Esophagus (tissue), 2 donors: ENCODE data around the gene CCDC120. TPM values are rescaled to one million over a fixed set of nuclear protein-coding genes. Genes with fewer than 3 reads are reported as not detected.

Experiments used
- H3K27ac ChIP-seq, 2 donors: one replicate each; pipeline ENCODE4 v1.5.1; 2013; ENCODE audit warnings: low read depth in 2 of 2, mild to moderate bottlenecking in 2 of 2, inconsistent platforms in 1 of 2, low read length in 1 of 2, moderate library complexity in 1 of 2
- H3K27me3 ChIP-seq, 2 donors: one replicate each; pipeline ENCODE4 v1.6.1; 2013; ENCODE audit warnings: low read length in 2 of 2, control low read depth in 1 of 2, mild to moderate bottlenecking in 1 of 2; ENCODE audit not compliant: insufficient read depth in 2 of 2, control insufficient read depth in 1 of 2
- H3K36me3 ChIP-seq, 2 donors: one replicate each; pipeline ENCODE4 v1.6.1; 2013; ENCODE audit warnings: low read length in 1 of 2; ENCODE audit not compliant: control insufficient read depth in 2 of 2, insufficient read depth in 2 of 2
- H3K4me1 ChIP-seq, 2 donors: one replicate each; pipeline ENCODE4 v1.6.1; 2013; ENCODE audit warnings: low read length in 1 of 2; ENCODE audit not compliant: control insufficient read depth in 2 of 2, insufficient read depth in 2 of 2
- H3K4me3 ChIP-seq, 2 donors: one replicate each; pipeline ENCODE4 v1.5.1; 2013; ENCODE audit warnings: low read length in 2 of 2, mild to moderate bottlenecking in 2 of 2, low read depth in 1 of 2, moderate library complexity in 1 of 2
- H3K9me3 ChIP-seq, 2 donors: one replicate each; pipeline ENCODE4 v1.6.1; 2013; ENCODE audit warnings: mild to moderate bottlenecking in 2 of 2, low read depth in 1 of 2, low read length in 1 of 2, moderate library complexity in 1 of 2; ENCODE audit not compliant: control insufficient read depth in 2 of 2, insufficient read depth in 1 of 2
- WGBS, 2 donors: extraction: QIAGEN DNeasy Blood & Tissue Kit; methylation state at CpG; one replicate each; pipeline ENCODE4 v1.1.7; 2013; 5-methylcytosine and 5-hydroxymethylcytosine counted together
- polyA plus RNA-seq, 2 donors: library from polyadenylated mRNA; stranded (reverse); fragments of 200-250 nt; gene quantifications; one replicate each; pipeline ENCODE4 v1.2.3, GENCODE V29; 2013
- donor health status: healthy with polysubstance abuse.
- donor health status: Bipolar disorder and iron deficiency.

The CCDC120 gene
- polyA plus RNA-seq, 2 donors: 23.1 to 27.9 TPM

- Histone ChIP-seq H3K4me1 (peaks cover 0 to 5% of the 10 kb centered on the region in 2 donors), H3K27ac (peak overlapping the region; percentile 96 to 97), H3K27me3 (no peaks in the 10 kb centered on the region), H3K4me3 (peak overlapping the region; percentile 57 to 88), H3K36me3 (peaks cover 0 to 15% of the 10 kb centered on the region in 2 donors), H3K9me3 (no peaks in the 10 kb centered on the region)
- 0 to 35% methylated on average over 29 of the region's 29 CpGs for WGBS, 2 donors
Measured at GRCh38 chrX:49042581-49043219, 16.1 kb upstream of the CCDC120 start.

GRCh38 chrX:49043220-49043986 is 15.4 kb upstream of the CCDC120 start, which contains the start of gene TFE3:
TFE3 (minus strand) TSS chrX:49043357; CDS start chrX:49043226, 131 bp downstream.
- H3K27ac ChIP-seq: peak within 1 kb of the TSS; percentile 96 to 97
- no peaks in the 10 kb centered on the region for H3K9me3 ChIP-seq
- H3K36me3 ChIP-seq: peaks cover 0 to 9% of the 10 kb centered on the region in 2 donors
- peaks cover 0 to 5% of the 10 kb centered on the region in 2 donors for H3K4me1 ChIP-seq
- H3K27me3 ChIP-seq: no peaks in the 10 kb centered on the region
- peak within 1 kb of the TSS; percentile 57 to 88 for H3K4me3 ChIP-seq
- 1 to 18% methylated on average over 55 to 66 of the region's 67 CpGs for WGBS, 2 donors

GRCh38 chrX:49043987-49044281 is 14.9 kb upstream of the CCDC120 start:
- Histone ChIP-seq H3K4me3 (peak overlapping the region in 1 of 2 donors; percentile 22), H3K4me1 (peaks cover 0 to 5% of the 10 kb centered on the region in 2 donors), H3K27me3 (no peaks in the 10 kb centered on the region), H3K36me3 (peaks cover 0 to 4% of the 10 kb centered on the region in 2 donors), H3K27ac (peak overlapping the region; percentile 84 to 86), H3K9me3 (no peaks in the 10 kb centered on the region)
- 10 to 34% methylated on average over 13 of the region's 13 CpGs for WGBS, 2 donors

- H3K36me3 ChIP-seq: no peaks in the 10 kb centered on the region
- 1 to 34% methylated on average over 45 to 76 of the region's 79 CpGs for WGBS, 2 donors
- no peaks in the 10 kb centered on the region for H3K9me3 ChIP-seq
- peak overlapping the region; percentile 45 to 63 for H3K4me3 ChIP-seq
- H3K27ac ChIP-seq: peak overlapping the region; percentile 81 to 90
- no peaks in the 10 kb centered on the region for H3K27me3 ChIP-seq
- H3K4me1 ChIP-seq: peaks cover 0 to 3% of the 10 kb centered on the region in 2 donors
Measured at GRCh38 chrX:49053223-49054072, 5.4 kb upstream of the CCDC120 start.

- Histone ChIP-seq H3K4me1 (peaks cover 0 to 3% of the 10 kb centered on the region in 2 donors), H3K27ac (peak overlapping the region; percentile 81 to 90), H3K36me3 (no peaks in the 10 kb centered on the region), H3K9me3 (no peaks in the 10 kb centered on the region), H3K27me3 (no peaks in the 10 kb centered on the region), H3K4me3 (peak overlapping the region; percentile 45 to 63)
- WGBS, 2 donors: 76 to 87% methylated on average over 5 of the region's 5 CpGs
Measured at GRCh38 chrX:49054073-49054762, 4.6 kb upstream of the CCDC120 start.

- H3K27me3 ChIP-seq: no peaks in the 10 kb centered on the region
- 20 to 68% methylated on average over 4 to 6 of the region's 6 CpGs for whole genome bisulfite sequencing, 2 donors
- H3K4me3 ChIP-seq: peak overlapping the region; percentile 48 to 66
- peaks cover 0 to 3% of the 10 kb centered on the region in 2 donors for H3K4me1 ChIP-seq
- peaks cover 0 to 8% of the 10 kb centered on the region in 2 donors for H3K36me3 ChIP-seq
- H3K9me3 ChIP-seq: no peaks in the 10 kb centered on the region
- peak overlapping the region; percentile 87 to 89 for H3K27ac ChIP-seq
Measured at GRCh38 chrX:49059201-49059600, 402 bp downstream of the CCDC120 start.

- H3K27ac ChIP-seq: peak overlapping the region; percentile 87 to 89
- H3K9me3 ChIP-seq: no peaks in the 10 kb centered on the region
- 51% methylated on average over 10 of the region's 10 CpGs for WGBS, 2 donors
- H3K36me3 ChIP-seq: peaks cover 0 to 11% of the 10 kb centered on the region in 2 donors
- H3K27me3 ChIP-seq: no peaks in the 10 kb centered on the region
- no peaks in the 10 kb centered on the region for H3K4me1 ChIP-seq
- H3K4me3 ChIP-seq: peak overlapping the region; percentile 48 to 66
Measured at GRCh38 chrX:49059681-49060085, 884 bp downstream of the CCDC120 start.

- Histone ChIP-seq H3K4me3 (peak overlapping the region; percentile 5 to 48), H3K9me3 (no peaks in the 10 kb centered on the region), H3K27me3 (no peaks in the 10 kb centered on the region), H3K36me3 (peaks cover 0 to 11% of the 10 kb centered on the region in 2 donors), H3K27ac (peak overlapping the region in 1 of 2 donors; percentile 35), H3K4me1 (no peaks in the 10 kb centered on the region)
- WGBS, 2 donors: 73 to 76% methylated on average over 3 of the region's 3 CpGs
Measured at GRCh38 chrX:49060914-49061313, 2.1 kb downstream of the CCDC120 start.

GRCh38 chrX:49061490-49061889 is 2.7 kb downstream of the CCDC120 start:
- H3K4me3 ChIP-seq: no peak overlapping the region
- no peak overlapping the region for H3K27ac ChIP-seq
- H3K4me1 ChIP-seq: no peaks in the 10 kb centered on the region
- H3K36me3 ChIP-seq: peaks cover 0 to 11% of the 10 kb centered on the region in 2 donors
- H3K9me3 ChIP-seq: no peaks in the 10 kb centered on the region
- H3K27me3 ChIP-seq: no peaks in the 10 kb centered on the region
- 87 to 90% methylated on average over 7 of the region's 7 CpGs for WGBS, 2 donors
